HG02840 (cell line): Measurements from ENCODE around the gene ZBTB8OS.

Source experiments
- ATAC-seq: cut with Tn5 transposase; IDR thresholded peaks from one replicate; pipeline ENCODE4 v1.9.1; 2021; ENCODE audit warnings: mild to moderate bottlenecking, moderate library complexity, moderate number of reproducible peaks; ENCODE audit not compliant: unreplicated experiment, low FRiP score

The ZBTB8OS gene

DNA sequence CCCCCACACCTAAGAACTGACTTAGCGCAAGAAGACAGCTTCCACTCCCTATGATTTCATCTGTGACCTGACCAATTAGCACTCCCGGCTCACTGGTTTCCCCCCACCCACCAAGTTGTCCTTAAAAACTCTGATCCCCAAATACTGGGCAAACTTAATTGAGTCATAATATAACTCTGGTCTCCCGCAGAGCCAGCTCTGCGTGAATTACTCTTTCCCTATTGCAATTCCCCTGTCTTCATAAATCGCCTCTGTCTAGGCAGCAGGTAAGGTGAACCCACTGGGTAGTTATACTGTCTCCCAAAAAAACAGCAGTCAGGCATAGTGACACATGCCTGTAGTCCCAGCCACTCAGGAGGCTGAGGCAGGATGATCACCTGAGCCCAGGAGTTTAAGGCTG lies 36.9 kb downstream of the ZBTB8OS start:
- ATAC-seq = no peak

- ATAC-seq = no peak
Observed at GRCh38 chr1:32612189-32612881, 38.0 kb downstream of the ZBTB8OS start.

DNA sequence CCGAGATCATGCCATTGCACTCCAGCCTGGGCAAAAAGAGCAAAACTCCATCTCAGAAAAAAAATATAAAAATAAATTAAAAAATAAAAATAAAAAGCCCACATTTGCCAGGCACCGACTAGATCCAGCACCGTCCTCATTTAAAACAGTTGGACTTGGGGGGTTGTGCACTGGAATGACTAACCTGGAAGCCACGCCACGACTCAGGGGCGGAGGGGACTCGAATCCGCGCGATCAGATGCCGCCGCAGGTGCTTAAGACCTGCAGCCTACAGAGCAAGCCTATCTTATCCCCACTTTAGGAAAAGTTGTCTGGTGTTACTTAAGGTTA lies 38.5 kb downstream of the ZBTB8OS start:
- no peak for ATAC-seq

GRCh38 chr1:32609180-32609579 lies 41.2 kb downstream of the ZBTB8OS start:
- ATAC-seq = no peak

GRCh38 chr1:32606565-32607371 lies 43.6 kb downstream of the ZBTB8OS start:
- no peak for ATAC-seq

DNA sequence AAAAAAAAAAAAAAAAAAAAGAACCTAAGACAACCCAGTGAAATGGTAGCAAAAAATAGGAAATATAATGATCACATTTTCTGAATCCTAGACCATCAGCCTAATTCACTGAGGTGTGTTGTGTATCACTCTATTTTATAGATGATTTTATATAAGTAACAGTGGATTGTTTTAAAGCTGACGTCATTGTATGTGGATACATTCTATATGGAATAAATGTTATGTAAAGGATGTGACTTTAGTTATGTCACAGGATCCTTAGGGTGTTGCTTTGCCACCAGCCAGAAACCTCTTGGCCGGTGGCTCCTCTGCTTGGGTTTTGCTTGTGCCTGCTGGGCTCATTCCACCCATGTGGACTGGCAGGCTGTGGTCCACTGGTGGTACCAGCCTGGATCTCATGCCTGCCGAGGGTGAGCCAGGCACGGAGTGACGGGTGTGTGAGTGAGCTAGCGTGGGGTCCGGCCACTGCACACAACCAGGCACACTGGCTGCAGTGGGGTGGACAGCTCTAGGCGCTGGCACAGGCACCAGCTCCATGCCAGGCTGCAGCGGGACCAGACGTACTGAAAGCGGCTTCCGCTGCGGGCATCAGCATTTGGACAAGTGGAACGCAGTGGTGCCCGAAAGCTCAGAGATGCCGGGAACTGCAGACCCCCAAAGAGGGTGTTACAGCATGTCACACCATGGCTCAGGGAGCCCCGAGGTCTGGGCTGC lies 44.5 kb downstream of the ZBTB8OS start:
- no peak for ATAC-seq

- ATAC-seq = no peak
Observed at GRCh38 chr1:32600034-32600433, 50.3 kb downstream of the ZBTB8OS start.

DNA sequence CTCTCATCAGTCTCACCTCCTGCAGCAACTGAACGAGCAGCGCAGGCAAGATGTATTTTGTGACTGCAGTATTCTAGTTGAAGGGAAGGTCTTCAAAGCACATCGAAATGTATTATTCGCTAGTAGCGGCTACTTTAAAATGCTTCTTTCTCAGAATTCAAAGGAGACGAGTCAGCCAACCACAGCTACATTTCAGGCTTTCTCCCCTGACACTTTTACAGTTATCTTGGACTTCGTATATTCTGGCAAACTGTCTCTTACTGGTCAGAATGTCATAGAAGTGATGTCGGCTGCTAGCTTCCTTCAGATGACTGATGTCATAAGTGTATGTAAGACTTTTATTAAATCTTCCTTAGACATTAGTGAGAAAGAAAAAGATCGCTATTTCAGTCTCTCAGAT lies 57.4 kb downstream of the ZBTB8OS start:
- ATAC-seq = no peak

DNA sequence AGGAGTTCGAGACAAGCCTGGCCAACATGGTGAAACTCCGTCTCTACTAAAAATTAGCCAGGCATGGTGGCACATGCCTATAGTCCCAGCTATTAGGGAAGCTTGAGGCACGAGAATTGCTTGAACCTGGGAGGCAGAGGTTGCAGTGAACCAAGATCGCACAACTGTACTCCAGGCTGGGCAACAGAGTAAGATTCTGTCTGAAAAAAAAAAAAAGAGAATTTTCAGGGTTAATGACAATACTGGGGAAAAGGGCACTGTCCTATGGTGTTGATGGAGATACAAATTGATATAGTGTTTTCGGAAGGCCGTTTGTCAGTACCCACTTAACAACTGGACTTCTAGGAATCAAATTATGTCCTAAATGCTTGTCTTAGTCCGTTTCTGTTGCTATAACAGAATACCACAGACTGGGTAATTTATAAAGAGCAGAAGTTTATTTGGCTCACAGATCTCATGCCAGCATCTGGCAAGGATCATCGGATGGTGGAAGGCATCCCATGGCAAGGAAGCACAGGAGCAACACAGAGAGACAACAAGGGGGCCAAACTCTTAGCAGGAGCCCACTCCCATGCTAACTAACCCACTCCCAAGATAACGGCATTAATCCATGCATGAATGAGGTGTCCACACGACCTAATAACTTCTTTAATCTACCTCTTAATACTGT lies 69.9 kb downstream of the ZBTB8OS start:
- no peak for ATAC-seq
